GM23338 (cell line): ENCODE measurements around the gene RNU6-9.

Experiments used
- EZH2 ChIP-seq: fragments of 200-600 bp; sonication (generic); IDR thresholded peaks from one replicate; pipeline ENCODE4 v1.8.0; 2017; ENCODE audit warnings: antibody characterized with exemption, mild to moderate bottlenecking, low read depth; ENCODE audit not compliant: unreplicated experiment
- EZH2phosphoT487 ChIP-seq: fragments of 200-600 bp; sonication (generic); IDR thresholded peaks from one replicate; pipeline ENCODE4 v1.8.1; 2018; ENCODE audit warnings: antibody characterized with exemption; ENCODE audit not compliant: unreplicated experiment
- STAT1 ChIP-seq: IDR thresholded peaks from one replicate; pipeline ENCODE4 v1.6.1; 2016; ENCODE audit warnings: antibody characterized with exemption; ENCODE audit not compliant: unreplicated experiment
- TF ChIP-seq, protein P1 (sequence below), 2 experiments: fragments of 200-600 bp in 1 of 2; sonication (generic) in 1 of 2; conservative IDR thresholded peaks; 2 replicates each; pipeline versions ENCODE4 v1.5.1 to v1.6.1; 2016 to 2017; ENCODE audit warnings: antibody characterized with exemption in 2 of 2, low read depth in 2 of 2, mild to moderate bottlenecking in 2 of 2, moderate library complexity in 1 of 2

DNA sequence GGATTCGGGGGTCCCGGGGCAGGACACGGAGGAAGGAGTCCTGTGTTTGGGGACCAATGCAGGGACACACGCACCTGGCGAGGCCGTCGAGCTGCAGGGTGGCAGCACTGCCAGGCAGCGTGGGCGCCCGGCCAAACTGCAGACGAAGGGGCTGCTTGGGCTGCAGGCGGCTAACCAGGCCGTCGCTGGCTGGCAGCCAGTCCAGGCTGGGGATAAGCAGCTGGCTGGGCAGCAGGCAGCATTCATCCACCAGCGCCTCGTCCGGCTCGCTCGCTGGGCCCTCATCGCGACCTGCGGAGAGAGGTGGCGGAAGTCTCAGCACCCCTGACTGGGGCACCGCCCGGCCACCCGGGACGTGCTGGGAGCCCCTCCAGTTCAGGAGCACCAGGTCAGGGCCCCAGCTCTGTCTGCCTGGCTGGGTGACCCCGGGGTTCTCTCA, 22.3 kb upstream of the RNU6-9 start:
- TF ChIP-seq, protein P1, sequence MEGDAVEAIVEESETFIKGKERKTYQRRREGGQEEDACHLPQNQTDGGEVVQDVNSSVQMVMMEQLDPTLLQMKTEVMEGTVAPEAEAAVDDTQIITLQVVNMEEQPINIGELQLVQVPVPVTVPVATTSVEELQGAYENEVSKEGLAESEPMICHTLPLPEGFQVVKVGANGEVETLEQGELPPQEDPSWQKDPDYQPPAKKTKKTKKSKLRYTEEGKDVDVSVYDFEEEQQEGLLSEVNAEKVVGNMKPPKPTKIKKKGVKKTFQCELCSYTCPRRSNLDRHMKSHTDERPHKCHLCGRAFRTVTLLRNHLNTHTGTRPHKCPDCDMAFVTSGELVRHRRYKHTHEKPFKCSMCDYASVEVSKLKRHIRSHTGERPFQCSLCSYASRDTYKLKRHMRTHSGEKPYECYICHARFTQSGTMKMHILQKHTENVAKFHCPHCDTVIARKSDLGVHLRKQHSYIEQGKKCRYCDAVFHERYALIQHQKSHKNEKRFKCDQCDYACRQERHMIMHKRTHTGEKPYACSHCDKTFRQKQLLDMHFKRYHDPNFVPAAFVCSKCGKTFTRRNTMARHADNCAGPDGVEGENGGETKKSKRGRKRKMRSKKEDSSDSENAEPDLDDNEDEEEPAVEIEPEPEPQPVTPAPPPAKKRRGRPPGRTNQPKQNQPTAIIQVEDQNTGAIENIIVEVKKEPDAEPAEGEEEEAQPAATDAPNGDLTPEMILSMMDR (conservative IDR thresholded peaks at IDR 0.05; ENCODE audit: low read depth in 2 of 2), result no peak
- TF ChIP-seq EZH2, result no peak
- TF ChIP-seq STAT1, result no peak
- TF ChIP-seq EZH2phosphoT487, result no peak
